ENCODE data around the gene CAPN12. TPM values are rescaled to one million over a fixed set of nuclear protein-coding genes. Genes with fewer than 3 reads are reported as not detected.
A peak's percentile ranks its signal among the peaks of the same experiment; 100 is the strongest.

CAPN12 gene
- total and polyA plus RNA-seq, 12 donors: 0.15 to 3.6 (median 0.63) TPM

- H3K4me1 ChIP-seq: peaks cover 2 to 35% (median 20%) of the 10 kb centered on the region in 9 donors
- ATAC-seq (no peak), DNase-seq (no peak)
- no peak overlapping the region for H3K27ac ChIP-seq
- 47 to 50% methylated on average over 22 of the region's 22 CpGs for WGBS, 2 donors
- intact Hi-C loops (cut with DNase I): loop anchor here in 4 of 10 donors (10.0 kb wide), 3 partner anchors 107 to 197 kb away; partner anchors contain the start of genes HNRNPL (in 1 of the 4), MRPS12 (in 1 of the 4) and SARS2 (in 1 of the 4)
- no peak for TF ChIP-seq CTCF (IDR thresholded peaks at IDR 0.05)
- no peaks in the 10 kb centered on the region for H3K27me3 ChIP-seq
- H3K36me3 ChIP-seq: peaks cover 0 to under 1% (median 0%) of the 10 kb centered on the region in 9 donors
- peak overlapping the region in 1 of 10 donors; percentile 26 for H3K4me3 ChIP-seq
- no peaks in the 10 kb centered on the region for H3K9me3 ChIP-seq
Measured at GRCh38 chr19:38737281-38737865, 6.9 kb downstream of the CAPN12 start.

GRCh38 chr19:38736413-38737280 lies 7.6 kb downstream of the CAPN12 start:
- intact Hi-C loops (cut with DNase I): loop anchor here in 4 of 10 donors (10.0 kb wide), 3 partner anchors 108 to 198 kb away; partner anchors contain the start of genes HNRNPL (in 1 of the 4), MRPS12 (in 1 of the 4) and SARS2 (in 1 of the 4)
- TF ChIP-seq CTCF (IDR thresholded peaks at IDR 0.05): no peak
- DNase-seq (peak; percentile 23 to 39), ATAC-seq (peak in 2 of 8 donors; percentile 4 to 5)
- peak overlapping the region in 9 of 10 donors; percentile 38 to 61 (median 45) for H3K4me3 ChIP-seq
- no peaks in the 10 kb centered on the region for H3K9me3 ChIP-seq
- peak overlapping the region in 3 of 10 donors; percentile 22 to 31 (median 25) for H3K27ac ChIP-seq
- H3K27me3 ChIP-seq: no peaks in the 10 kb centered on the region
- 10 to 12% methylated on average over 33 to 36 of the region's 36 CpGs for WGBS, 2 donors
- H3K36me3 ChIP-seq: peaks cover 0 to 7% (median 0%) of the 10 kb centered on the region in 9 donors
- H3K4me1 ChIP-seq: peaks cover 3 to 42% (median 26%) of the 10 kb centered on the region in 9 donors

GRCh38 chr19:38736036-38736412 lies 8.2 kb downstream of the CAPN12 start:
- Histone ChIP-seq H3K36me3 (peaks cover 0 to 14% (median 5%) of the 10 kb centered on the region in 9 donors), H3K27me3 (no peaks in the 10 kb centered on the region), H3K9me3 (no peaks in the 10 kb centered on the region), H3K4me3 (peak overlapping the region in 9 of 10 donors; percentile 38 to 61 (median 45)), H3K27ac (peak overlapping the region in 4 of 10 donors; percentile 22 to 31 (median 28)), H3K4me1 (peaks cover 3 to 48% (median 33%) of the 10 kb centered on the region in 9 donors)
- intact Hi-C loops (cut with DNase I): loop anchor here in 4 of 10 donors (10.0 kb wide), 3 partner anchors 109 to 199 kb away; partner anchors contain the start of genes HNRNPL (in 1 of the 4), MRPS12 (in 1 of the 4) and SARS2 (in 1 of the 4)
- 1 to 5% methylated on average over 26 to 42 of the region's 42 CpGs for WGBS, 2 donors
- DNase-seq: peak; percentile 29 to 51
- TF ChIP-seq CTCF (IDR thresholded peaks at IDR 0.05): peak in 1 of 9 donors; percentile 15
- ATAC-seq: peak in 5 of 8 donors; percentile 8 to 30 (median 16)

GRCh38 chr19:38735257-38735686 lies 9.0 kb downstream of the CAPN12 start:
- 33 to 48% methylated on average over 12 to 18 of the region's 18 CpGs for WGBS, 2 donors
- DNase-seq (peak; percentile 17 to 23), ATAC-seq (peak in 4 of 8 donors; percentile 0 to 11 (median 1))
- no peaks in the 10 kb centered on the region for H3K9me3 ChIP-seq
- peaks cover 3 to 51% (median 33%) of the 10 kb centered on the region in 9 donors for H3K4me1 ChIP-seq
- H3K36me3 ChIP-seq: peaks cover 0 to 21% (median 9%) of the 10 kb centered on the region in 9 donors
- intact Hi-C loops (cut with DNase I): loop anchor here in 4 of 10 donors (10.0 kb wide), 3 partner anchors 110 to 200 kb away; partner anchors contain the start of genes HNRNPL (in 1 of the 4), MRPS12 (in 1 of the 4) and SARS2 (in 1 of the 4)
- peak overlapping the region in 1 of 10 donors; percentile 36 for H3K4me3 ChIP-seq
- no peaks in the 10 kb centered on the region for H3K27me3 ChIP-seq
- TF ChIP-seq CTCF (IDR thresholded peaks at IDR 0.05): no peak
- H3K27ac ChIP-seq: peak overlapping the region in 8 of 10 donors; percentile 18 to 79 (median 57)

Data from heart right ventricle (tissue), 16 donors.